GM18868 (cell line): ENCODE results near the gene CMTM1.

Source experiments
- ATAC-seq: cut with Tn5 transposase; IDR thresholded peaks from one replicate; pipeline ENCODE4 v1.9.1; 2021; ENCODE audit warnings: mild to moderate bottlenecking, moderate library complexity; ENCODE audit not compliant: unreplicated experiment

CMTM1 gene

GRCh38 chr16:66538910-66539309 is 27.3 kb upstream of the CMTM1 start:
- no peak for ATAC-seq

- ATAC-seq = peak; percentile 86
Measured at GRCh38 chr16:66539623-66540469, 26.4 kb upstream of the CMTM1 start.

GRCh38 chr16:66541388-66542355 is 24.6 kb upstream of the CMTM1 start:
- no peak for ATAC-seq

- no peak for ATAC-seq
Measured at GRCh38 chr16:66542396-66542795, 23.8 kb upstream of the CMTM1 start.

GRCh38 chr16:66543541-66543940 is 22.7 kb upstream of the CMTM1 start:
- no peak for ATAC-seq

- ATAC-seq = no peak
Measured at GRCh38 chr16:66544016-66544757, 22.1 kb upstream of the CMTM1 start.

GRCh38 chr16:66547101-66547989 is 18.9 kb upstream of the CMTM1 start:
- ATAC-seq = no peak

- no peak for ATAC-seq
Measured at GRCh38 chr16:66548068-66548467, 18.2 kb upstream of the CMTM1 start.

GRCh38 chr16:66548868-66549267 is 17.4 kb upstream of the CMTM1 start:
- no peak for ATAC-seq

GRCh38 chr16:66549284-66550131 is 16.7 kb upstream of the CMTM1 start, which contains the start of gene TK2:
Gene TK2, minus strand, starts transcription at chr16:66550122. Its CDS starts 61 bp downstream, at chr16:66550061.
- ATAC-seq = peak; percentile 44

- no peak for ATAC-seq
Measured at GRCh38 chr16:66551348-66551759, 14.9 kb upstream of the CMTM1 start.

- ATAC-seq = peak; percentile 4
Measured at GRCh38 chr16:66551788-66552285, 14.4 kb upstream of the CMTM1 start.

- peak; percentile 63 for ATAC-seq
Measured at GRCh38 chr16:66552286-66553177, 13.7 kb upstream of the CMTM1 start, which contains the start of gene CKLF. Gene CKLF, plus strand, starts transcription at chr16:66552576. Its CDS starts 140 bp downstream, at chr16:66552716.

- no peak for ATAC-seq
Measured at GRCh38 chr16:66553223-66553622, 13.0 kb upstream of the CMTM1 start.

GRCh38 chr16:66554021-66554420 is 12.2 kb upstream of the CMTM1 start:
- ATAC-seq = no peak

- no peak for ATAC-seq
Measured at GRCh38 chr16:66554495-66554894, 11.7 kb upstream of the CMTM1 start.

GRCh38 chr16:66560107-66560506 is 6.1 kb upstream of the CMTM1 start:
- no peak for ATAC-seq
